ENCODE measurements around the gene FNTB. TPM values are rescaled to one million over a fixed set of nuclear protein-coding genes. Genes with fewer than 3 reads are reported as not detected.

FNTB gene
- total RNA-seq, 1 experiment from 2014 or later, result 26.7 TPM

GRCh38 chr14:65080960-65081747, 94.5 kb downstream of the FNTB start:
- H3K4me1 ChIP-seq (ENCODE audit: control insufficient read depth in 1 of 2, insufficient read depth in 2 of 2, low read length in 2 of 2), result no peaks in the 10 kb centered on the region
- DNase-seq (ENCODE audit: low read depth, low spot score), result no peak
- ChIA-PET CTCF (no interaction called here), POLR2A (no interaction called here), RAD21 (ENCODE audit: low non-redundant PET in 1 of 2, low total read pairs in 2 of 2, uncharacterized antibody in 2 of 2, unreplicated experiment in 2 of 2) (no interaction called here)
- H3K9me3 ChIP-seq (ENCODE audit: control insufficient read depth in 1 of 2, insufficient read depth in 1 of 2, low read depth in 1 of 2, low read length in 2 of 2), result no peaks in the 10 kb centered on the region
- no peak for TF ChIP-seq ATF3 (IDR thresholded peaks at IDR 0.05)
- TF ChIP-seq SIN3A (IDR thresholded peaks at IDR 0.05; ENCODE audit: low read depth), result no peak
- no peak for TF ChIP-seq ZNF274 (IDR thresholded peaks at IDR 0.05; ENCODE audit: low read depth, low read length)
- no peak for TF ChIP-seq MAX (IDR thresholded peaks at IDR 0.05)
- TF ChIP-seq RAD21 (IDR thresholded peaks at IDR 0.05; ENCODE audit: low read depth), result no peak
- no peak for TF ChIP-seq JUND (IDR thresholded peaks at IDR 0.05)
- TF ChIP-seq ZFX (IDR thresholded peaks at IDR 0.05), result no peak
- no peak for TF ChIP-seq POLR2A (IDR thresholded peaks at IDR 0.05; ENCODE audit: borderline replicate concordance, extremely low read depth, insufficient read depth, insufficient read length)
- no peak for TF ChIP-seq EZH2 (IDR thresholded peaks at IDR 0.05)
- no peak for TF ChIP-seq POLR2AphosphoS5 (IDR thresholded peaks at IDR 0.05; ENCODE audit: low read depth, low read length)
- no peak for TF ChIP-seq ELF1 (IDR thresholded peaks at IDR 0.05; ENCODE audit: borderline replicate concordance, low read depth)
- no peak for TF ChIP-seq EGR1 (IDR thresholded peaks at IDR 0.05; ENCODE audit: low read depth)
- no peak for TF ChIP-seq FOSL1 (IDR thresholded peaks at IDR 0.05; ENCODE audit: low read depth)
- no peak for TF ChIP-seq EZH2phosphoT487 (IDR thresholded peaks at IDR 0.05; ENCODE audit: borderline replicate concordance)
- H4K20me1 ChIP-seq (ENCODE audit: insufficient read depth), result no peaks in the 10 kb centered on the region
- ATAC-seq, result no peak
- no peak overlapping the region for H2AFZ ChIP-seq (ENCODE audit: low read depth, low read length, poor library complexity, severe bottlenecking)
- H3K27ac ChIP-seq (ENCODE audit: low read depth, low read length), result no peak overlapping the region
- no peak overlapping the region for H3K9ac ChIP-seq (ENCODE audit: low read length)
- peaks cover 12 to 26% of the 10 kb centered on the region in 2 experiments; a peak in 3 of 4 replicates for H3K36me3 ChIP-seq (ENCODE audit: control insufficient read depth in 1 of 2, insufficient read depth in 2 of 2, low read length in 2 of 2)
- no peaks in the 10 kb centered on the region for H3K9me2 ChIP-seq (ENCODE audit: insufficient read depth)
- peaks cover 24% of the 10 kb centered on the region for H3K79me2 ChIP-seq (ENCODE audit: insufficient read depth, low read length)
- BruUV-seq (replicated peaks), result no TSS peak
- no peaks in the 10 kb centered on the region for H3K27me3 ChIP-seq (ENCODE audit: insufficient read depth, low read length)
- intact Hi-C loops (cut with micrococcal nuclease), result no loop called here
- H3K4me2 ChIP-seq (ENCODE audit: low read length), result no peak overlapping the region
- H3K4me3 ChIP-seq (replicated peaks in 1 of 2; ENCODE audit: low read depth in 1 of 2, low read length in 2 of 2), result no peak overlapping the region
